GM03348 (cell line): ENCODE measurements around the gene PITPNB.
A peak's percentile ranks its signal among the peaks of the same experiment; 100 is the strongest.

Experiments used
- DNase-seq: peaks from one replicate; pipeline ENCODE4 v3.0.0; 2012; ENCODE audit warnings: low spot score

Gene PITPNB

GRCh38 chr22:27880778-27881394 is 38.2 kb downstream of the PITPNB start:
- peak; percentile 51 for DNase-seq

- DNase-seq: peak; percentile 64
These were observed 39.1 kb downstream of the PITPNB start for GRCh38 chr22:27879923-27880322.

GRCh38 chr22:27878541-27878940 is 40.5 kb downstream of the PITPNB start:
- DNase-seq: no peak

GRCh38 chr22:27877501-27877900 is 41.6 kb downstream of the PITPNB start:
- no peak for DNase-seq

GRCh38 chr22:27876684-27877083 is 42.4 kb downstream of the PITPNB start:
- DNase-seq: peak; percentile 57

- DNase-seq: no peak
These were observed 43.1 kb downstream of the PITPNB start for GRCh38 chr22:27875951-27876350.

- no peak for DNase-seq
These were observed 44.3 kb downstream of the PITPNB start for GRCh38 chr22:27874764-27875163.

- DNase-seq: no peak
These were observed 44.9 kb downstream of the PITPNB start for GRCh38 chr22:27874185-27874584.

- no peak for DNase-seq
These were observed 45.6 kb downstream of the PITPNB start for GRCh38 chr22:27873472-27873871.

- no peak for DNase-seq
These were observed 46.6 kb downstream of the PITPNB start for GRCh38 chr22:27872488-27872887.

- no peak for DNase-seq
These were observed 47.6 kb downstream of the PITPNB start for GRCh38 chr22:27871306-27872014.

GRCh38 chr22:27870234-27871191 is 48.5 kb downstream of the PITPNB start:
- DNase-seq: no peak

- DNase-seq: no peak
These were observed 50.2 kb downstream of the PITPNB start for GRCh38 chr22:27868732-27869282.

- no peak for DNase-seq
These were observed 50.9 kb downstream of the PITPNB start for GRCh38 chr22:27867953-27868731.

GRCh38 chr22:27867085-27867952 is 51.7 kb downstream of the PITPNB start:
- no peak for DNase-seq

GRCh38 chr22:27866135-27867084 is 52.6 kb downstream of the PITPNB start:
- DNase-seq: peak; percentile 28

GRCh38 chr22:27865496-27865895 is 53.6 kb downstream of the PITPNB start:
- DNase-seq: no peak

GRCh38 chr22:27863556-27863955 is 55.5 kb downstream of the PITPNB start:
- DNase-seq: no peak

GRCh38 chr22:27863001-27863400 is 56.1 kb downstream of the PITPNB start:
- no peak for DNase-seq
